Measurements from ENCODE around the gene STEAP3.

STEAP3 gene

GRCh38 chr2:119263656-119264055, 40.0 kb downstream of the STEAP3 start:
- Histone ChIP-seq H3K27ac (ENCODE audit: low read length) (no peak overlapping the region), H3K79me2 (ENCODE audit: low read length) (no peaks in the 10 kb centered on the region), H3K9ac (ENCODE audit: low read length) (no peak overlapping the region), H3K4me3 (ENCODE audit: low read length) (no peak overlapping the region), H2AFZ (ENCODE audit: low read depth, low read length) (no peak overlapping the region), H3K36me3 (replicated peaks; ENCODE audit: low read depth, low read length) (no peaks in the 10 kb centered on the region), H3K9me3 (ENCODE audit: insufficient read depth, low read length) (no peaks in the 10 kb centered on the region), H4K20me1 (ENCODE audit: insufficient read depth, low read length) (no peaks in the 10 kb centered on the region), H3K4me2 (ENCODE audit: low read length) (no peak overlapping the region), H3K4me1 (ENCODE audit: low read length) (no peaks in the 10 kb centered on the region), H3K27me3 (ENCODE audit: low read depth, low read length) (no peaks in the 10 kb centered on the region)
- no peak for TF ChIP-seq EZH2phosphoT487 (IDR thresholded peaks at IDR 0.05; ENCODE audit: low read depth)
- no peak for TF ChIP-seq CTCF (IDR thresholded peaks at IDR 0.05; ENCODE audit: low read depth, low read length)

GRCh38 chr2:119264781-119265692, 41.4 kb downstream of the STEAP3 start:
- Histone ChIP-seq H3K9ac (ENCODE audit: low read length) (no peak overlapping the region), H2AFZ (ENCODE audit: low read depth, low read length) (no peak overlapping the region), H3K27ac (ENCODE audit: low read length) (no peak overlapping the region), H3K27me3 (ENCODE audit: low read depth, low read length) (no peaks in the 10 kb centered on the region), H4K20me1 (ENCODE audit: insufficient read depth, low read length) (no peaks in the 10 kb centered on the region), H3K4me1 (ENCODE audit: low read length) (no peaks in the 10 kb centered on the region), H3K36me3 (replicated peaks; ENCODE audit: low read depth, low read length) (no peaks in the 10 kb centered on the region), H3K4me2 (ENCODE audit: low read length) (no peak overlapping the region), H3K9me3 (ENCODE audit: insufficient read depth, low read length) (no peaks in the 10 kb centered on the region), H3K79me2 (ENCODE audit: low read length) (no peaks in the 10 kb centered on the region), H3K4me3 (ENCODE audit: low read length) (no peak overlapping the region)
- TF ChIP-seq CTCF (IDR thresholded peaks at IDR 0.05; ENCODE audit: low read depth, low read length) (peak; percentile 76), EZH2phosphoT487 (IDR thresholded peaks at IDR 0.05; ENCODE audit: low read depth) (no peak)

GRCh38 chr2:119265693-119266066, 42.0 kb downstream of the STEAP3 start:
- Histone ChIP-seq H3K9ac (ENCODE audit: low read length) (no peak overlapping the region), H4K20me1 (ENCODE audit: insufficient read depth, low read length) (no peaks in the 10 kb centered on the region), H3K4me2 (ENCODE audit: low read length) (no peak overlapping the region), H3K79me2 (ENCODE audit: low read length) (no peaks in the 10 kb centered on the region), H3K4me1 (ENCODE audit: low read length) (no peaks in the 10 kb centered on the region), H3K27ac (ENCODE audit: low read length) (no peak overlapping the region), H3K9me3 (ENCODE audit: insufficient read depth, low read length) (0 out of 2 replicates have a peak, but pooled peaks cover 2% of the 10 kb centered on the region), H3K4me3 (ENCODE audit: low read length) (no peak overlapping the region), H3K36me3 (replicated peaks; ENCODE audit: low read depth, low read length) (no peaks in the 10 kb centered on the region), H3K27me3 (ENCODE audit: low read depth, low read length) (no peaks in the 10 kb centered on the region), H2AFZ (ENCODE audit: low read depth, low read length) (no peak overlapping the region)
- TF ChIP-seq EZH2phosphoT487 (IDR thresholded peaks at IDR 0.05; ENCODE audit: low read depth) = no peak
- TF ChIP-seq CTCF (IDR thresholded peaks at IDR 0.05; ENCODE audit: low read depth, low read length) = no peak

GRCh38 chr2:119266091-119266589, 42.5 kb downstream of the STEAP3 start:
- Histone ChIP-seq H3K79me2 (ENCODE audit: low read length) (no peaks in the 10 kb centered on the region), H2AFZ (ENCODE audit: low read depth, low read length) (no peak overlapping the region), H3K36me3 (replicated peaks; ENCODE audit: low read depth, low read length) (no peaks in the 10 kb centered on the region), H3K9ac (ENCODE audit: low read length) (no peak overlapping the region), H3K4me2 (ENCODE audit: low read length) (no peak overlapping the region), H3K4me3 (ENCODE audit: low read length) (no peak overlapping the region), H3K9me3 (ENCODE audit: insufficient read depth, low read length) (0 out of 2 replicates have a peak, but pooled peaks cover 3% of the 10 kb centered on the region), H3K4me1 (ENCODE audit: low read length) (no peaks in the 10 kb centered on the region), H4K20me1 (ENCODE audit: insufficient read depth, low read length) (no peaks in the 10 kb centered on the region), H3K27me3 (ENCODE audit: low read depth, low read length) (no peaks in the 10 kb centered on the region), H3K27ac (ENCODE audit: low read length) (no peak overlapping the region)
- TF ChIP-seq CTCF (IDR thresholded peaks at IDR 0.05; ENCODE audit: low read depth, low read length) = no peak
- no peak for TF ChIP-seq EZH2phosphoT487 (IDR thresholded peaks at IDR 0.05; ENCODE audit: low read depth)
